ENCODE measurements around the gene PNPLA2. TPM values are rescaled to one million over a fixed set of nuclear protein-coding genes. Genes with fewer than 3 reads are reported as not detected.
A peak's percentile ranks its signal among the peaks of the same experiment; 100 is the strongest.

Gene PNPLA2
- total and polyA plus RNA-seq, 2 donors from 2014 or later: 67.9 to 173 TPM

GRCh38 chr11:820655-821511 lies 2.2 kb downstream of the PNPLA2 start:
- no peak for FAIRE-seq
- peak in 1 of 5 donors; percentile 93 for DNase-seq
- no peak for TF ChIP-seq CTCF (IDR thresholded peaks at IDR 0.05; ENCODE audit: borderline replicate concordance, extremely low read depth, insufficient read depth)
- intact Hi-C loops (cut with DNase I): no loop called here
- peak overlapping the region; percentile 85 to 92 for H3K27ac ChIP-seq (ENCODE audit: low read depth in 2 of 2, low read length in 2 of 2)
- peak overlapping the region in 2 of 3 donors; percentile 20 to 82 for H3K9ac ChIP-seq (ENCODE audit: low read length in 3 of 3)
- H3K36me3 ChIP-seq (ENCODE audit: control insufficient read depth in 2 of 3, insufficient read depth in 3 of 3, low read length in 3 of 3): peaks cover 0 to 4% (median 0%) of the 10 kb centered on the region in 3 donors
- no peaks in the 10 kb centered on the region for H3K9me3 ChIP-seq (ENCODE audit: control insufficient read depth in 2 of 3, insufficient read depth in 1 of 3, low read length in 3 of 3)
- H3K4me3 ChIP-seq (ENCODE audit: low read length in 3 of 3): peak overlapping the region; percentile 46 to 84 (median 78)
- peaks cover 0 to 29% (median 22%) of the 10 kb centered on the region in 3 donors for H3K4me1 ChIP-seq (ENCODE audit: control insufficient read depth in 2 of 3, insufficient read depth in 2 of 3, low read depth in 1 of 3, low read length in 3 of 3)
- no peaks in the 10 kb centered on the region for H3K27me3 ChIP-seq (ENCODE audit: control insufficient read depth, insufficient read depth, low read length)

GRCh38 chr11:821512-822371 lies 3.0 kb downstream of the PNPLA2 start:
- Histone ChIP-seq H3K36me3 (ENCODE audit: control insufficient read depth in 2 of 3, insufficient read depth in 3 of 3, low read length in 3 of 3) (peaks cover 0 to 4% (median 0%) of the 10 kb centered on the region in 3 donors), H3K4me1 (ENCODE audit: control insufficient read depth in 2 of 3, insufficient read depth in 2 of 3, low read depth in 1 of 3, low read length in 3 of 3) (peaks cover 0 to 29% (median 22%) of the 10 kb centered on the region in 3 donors), H3K27ac (ENCODE audit: low read depth in 2 of 2, low read length in 2 of 2) (peak overlapping the region; percentile 85 to 90), H3K9ac (ENCODE audit: low read length in 3 of 3) (peak overlapping the region in 1 of 3 donors; percentile 82), H3K9me3 (ENCODE audit: control insufficient read depth in 2 of 3, insufficient read depth in 1 of 3, low read length in 3 of 3) (no peaks in the 10 kb centered on the region), H3K27me3 (ENCODE audit: control insufficient read depth, insufficient read depth, low read length) (no peaks in the 10 kb centered on the region), H3K4me3 (ENCODE audit: low read length in 3 of 3) (peak overlapping the region in 2 of 3 donors; percentile 7 to 84)
- no peak for TF ChIP-seq CTCF (IDR thresholded peaks at IDR 0.05; ENCODE audit: borderline replicate concordance, extremely low read depth, insufficient read depth)
- DNase-seq (no peak), FAIRE-seq (no peak)
- intact Hi-C loops (cut with DNase I): no loop called here

GRCh38 chr11:823441-824291 lies 5.0 kb downstream of the PNPLA2 start:
- peaks cover 0 to 39% (median 27%) of the 10 kb centered on the region in 3 donors for H3K4me1 ChIP-seq (ENCODE audit: control insufficient read depth in 2 of 3, insufficient read depth in 2 of 3, low read depth in 1 of 3, low read length in 3 of 3)
- H3K36me3 ChIP-seq (ENCODE audit: control insufficient read depth in 2 of 3, insufficient read depth in 3 of 3, low read length in 3 of 3): peaks cover 0 to 4% (median 0%) of the 10 kb centered on the region in 3 donors
- H3K4me3 ChIP-seq (ENCODE audit: low read length in 3 of 3): no peak overlapping the region
- intact Hi-C loops (cut with DNase I): no loop called here
- H3K9me3 ChIP-seq (ENCODE audit: control insufficient read depth in 2 of 3, insufficient read depth in 1 of 3, low read length in 3 of 3): no peaks in the 10 kb centered on the region
- no peak for DNase-seq
- H3K9ac ChIP-seq (ENCODE audit: low read length in 3 of 3): no peak overlapping the region
- no peak overlapping the region for H3K27ac ChIP-seq (ENCODE audit: low read depth in 2 of 2, low read length in 2 of 2)
- H3K27me3 ChIP-seq (ENCODE audit: control insufficient read depth, insufficient read depth, low read length): no peaks in the 10 kb centered on the region
- no peak for FAIRE-seq
- TF ChIP-seq CTCF (IDR thresholded peaks at IDR 0.05; ENCODE audit: borderline replicate concordance, extremely low read depth, insufficient read depth): no peak

All from kidney (tissue), 14 donors.